Tibial artery (tissue), 4 donors: ENCODE measurements around the gene TLNRD1.

Experiments
- DNase-seq, 2 donors: peaks; one replicate each; pipeline ENCODE4 v3.0.0-alpha.2; 2019
- H3K27ac ChIP-seq, 2 donors: fragments of 200-600 bp; sonication (generic) in 1 of 2; 1 replicate in 1 of 2; 2 replicates in 1 of 2; pipeline ENCODE4 v1.5.1; 2018 to 2019; ENCODE audit warnings: mild to moderate bottlenecking in 1 of 2
- H3K27me3 ChIP-seq, 2 donors: fragments of 200-600 bp; sonication (generic) in 1 of 2; one replicate each; pipeline versions ENCODE4 v1.5.1 to v1.6.0; 2016 to 2019
- H3K36me3 ChIP-seq, 3 donors: fragments of 200-600 bp; sonication (generic) in 2 of 3; one replicate each; pipeline ENCODE4 v1.5.1; 2016 to 2019; ENCODE audit warnings: mild to moderate bottlenecking in 2 of 3
- H3K4me1 ChIP-seq, 4 donors: fragments of 200-600 bp; sonication (generic) in 2 of 4; 1 replicate in 3 of 4; 2 replicates in 1 of 4; pipeline ENCODE4 v1.5.1; 2016 to 2019
- H3K4me3 ChIP-seq, 2 donors: fragments of 200-600 bp; sonication (generic) in 1 of 2; 1 replicate in 1 of 2; 2 replicates in 1 of 2; pipeline ENCODE4 v1.5.1; 2018 to 2019; ENCODE audit warnings: mild to moderate bottlenecking in 2 of 2
- H3K9me3 ChIP-seq, 3 donors: fragments of 200-600 bp; sonication (generic) in 1 of 3; one replicate each; pipeline ENCODE4 v1.5.1; 2016 to 2019
- intact Hi-C: fragments of 100-400 bp; cut with DNase I; formaldehyde crosslinking; loops from one replicate; pipeline ENCODE4 v1.15.0; 2023; ENCODE audit warnings: low total_unique reads
- TF ChIP-seq, protein P1 (sequence below), 2 experiments: fragments of 200-600 bp in 1 of 2; fragments of 450-650 bp in 1 of 2; IDR thresholded peaks; one replicate each; pipeline ENCODE4 v1.5.1; 2017 to 2019; ENCODE audit warnings: antibody characterized with exemption in 2 of 2, mild to moderate bottlenecking in 1 of 2, moderate library complexity in 1 of 2

TLNRD1 gene

DNA sequence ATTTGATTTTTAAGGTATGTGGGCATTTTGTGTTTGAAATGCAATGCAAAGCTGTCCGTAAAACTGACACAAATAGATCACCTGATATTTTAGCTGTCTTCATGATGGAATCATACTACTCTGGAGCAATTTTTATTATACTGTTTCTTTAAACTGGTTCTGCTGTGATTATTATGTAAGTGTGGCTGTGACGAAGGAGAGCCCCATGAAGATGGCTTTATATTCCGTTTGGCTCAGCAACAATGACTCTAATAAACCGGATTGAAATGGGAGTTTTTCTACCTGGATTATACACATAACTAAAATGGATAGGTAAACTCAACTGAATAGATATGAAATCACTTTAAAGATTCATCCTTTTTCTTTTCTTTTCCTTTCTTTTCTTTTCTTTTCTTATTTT is 9.4 kb downstream of the TLNRD1 start:
- intact Hi-C loops: no loop called here
- H3K36me3 ChIP-seq: no peaks in the 10 kb centered on the region
- peaks cover 0 to 15% (median under 1%) of the 10 kb centered on the region in 4 donors for H3K4me1 ChIP-seq
- no peak for DNase-seq
- H3K27ac ChIP-seq: no peak overlapping the region
- no peaks in the 10 kb centered on the region for H3K9me3 ChIP-seq
- H3K4me3 ChIP-seq: no peak overlapping the region
- TF ChIP-seq, protein P1, sequence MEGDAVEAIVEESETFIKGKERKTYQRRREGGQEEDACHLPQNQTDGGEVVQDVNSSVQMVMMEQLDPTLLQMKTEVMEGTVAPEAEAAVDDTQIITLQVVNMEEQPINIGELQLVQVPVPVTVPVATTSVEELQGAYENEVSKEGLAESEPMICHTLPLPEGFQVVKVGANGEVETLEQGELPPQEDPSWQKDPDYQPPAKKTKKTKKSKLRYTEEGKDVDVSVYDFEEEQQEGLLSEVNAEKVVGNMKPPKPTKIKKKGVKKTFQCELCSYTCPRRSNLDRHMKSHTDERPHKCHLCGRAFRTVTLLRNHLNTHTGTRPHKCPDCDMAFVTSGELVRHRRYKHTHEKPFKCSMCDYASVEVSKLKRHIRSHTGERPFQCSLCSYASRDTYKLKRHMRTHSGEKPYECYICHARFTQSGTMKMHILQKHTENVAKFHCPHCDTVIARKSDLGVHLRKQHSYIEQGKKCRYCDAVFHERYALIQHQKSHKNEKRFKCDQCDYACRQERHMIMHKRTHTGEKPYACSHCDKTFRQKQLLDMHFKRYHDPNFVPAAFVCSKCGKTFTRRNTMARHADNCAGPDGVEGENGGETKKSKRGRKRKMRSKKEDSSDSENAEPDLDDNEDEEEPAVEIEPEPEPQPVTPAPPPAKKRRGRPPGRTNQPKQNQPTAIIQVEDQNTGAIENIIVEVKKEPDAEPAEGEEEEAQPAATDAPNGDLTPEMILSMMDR (IDR thresholded peaks at IDR 0.05): no peak
- H3K27me3 ChIP-seq: no peaks in the 10 kb centered on the region

DNA sequence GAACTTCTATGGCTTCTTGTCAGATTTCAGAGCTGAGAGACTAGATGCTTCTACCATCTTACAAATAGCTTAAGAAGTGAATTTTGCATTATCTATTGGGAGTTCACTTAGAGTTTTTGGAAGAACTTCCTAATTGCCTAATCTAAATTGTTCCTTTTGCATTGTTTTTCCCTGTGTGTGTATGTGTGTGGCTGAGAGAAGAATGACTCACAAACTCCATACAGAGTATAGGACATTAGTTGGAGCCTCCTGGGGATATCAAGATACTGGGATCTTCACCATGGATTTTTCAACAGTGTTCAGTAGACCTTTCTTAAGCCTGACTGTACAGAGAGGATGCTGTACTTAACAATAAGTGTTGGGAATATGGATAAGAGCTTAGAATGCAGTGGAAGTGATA is 10.9 kb downstream of the TLNRD1 start:
- Histone ChIP-seq H3K27me3 (no peaks in the 10 kb centered on the region), H3K27ac (no peak overlapping the region), H3K4me1 (peaks cover 0 to 16% (median 0%) of the 10 kb centered on the region in 4 donors), H3K4me3 (no peak overlapping the region), H3K9me3 (no peaks in the 10 kb centered on the region), H3K36me3 (no peaks in the 10 kb centered on the region)
- DNase-seq: no peak
- TF ChIP-seq, protein P1 (IDR thresholded peaks at IDR 0.05): no peak
- intact Hi-C loops: no loop called here

DNA sequence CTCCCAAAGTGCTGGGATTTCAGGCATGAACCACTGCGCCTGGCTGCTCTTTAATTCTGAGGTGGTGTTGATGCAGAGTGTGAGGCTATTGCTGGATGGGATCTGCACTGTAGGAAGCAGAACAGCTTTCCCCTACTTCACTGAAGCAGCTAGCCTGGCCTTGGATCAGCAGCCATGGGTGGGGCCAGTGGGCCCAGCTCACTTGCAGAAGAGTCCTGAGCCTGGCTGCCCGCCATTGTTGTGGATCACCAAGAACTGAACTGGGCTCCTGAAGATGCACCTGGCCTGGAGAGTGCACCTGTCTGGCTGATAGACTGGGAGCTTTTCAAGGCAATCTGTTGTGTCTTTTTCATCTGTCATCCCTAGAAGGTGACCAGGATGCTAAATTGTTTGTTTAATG is 11.9 kb downstream of the TLNRD1 start:
- H3K27ac ChIP-seq: no peak overlapping the region
- H3K36me3 ChIP-seq: no peaks in the 10 kb centered on the region
- intact Hi-C loops: no loop called here
- no peaks in the 10 kb centered on the region for H3K9me3 ChIP-seq
- H3K4me1 ChIP-seq: peaks cover 0 to 16% (median 0%) of the 10 kb centered on the region in 4 donors
- no peak for DNase-seq
- H3K27me3 ChIP-seq: no peaks in the 10 kb centered on the region
- TF ChIP-seq, protein P1 (IDR thresholded peaks at IDR 0.05): no peak
- no peak overlapping the region for H3K4me3 ChIP-seq

DNA sequence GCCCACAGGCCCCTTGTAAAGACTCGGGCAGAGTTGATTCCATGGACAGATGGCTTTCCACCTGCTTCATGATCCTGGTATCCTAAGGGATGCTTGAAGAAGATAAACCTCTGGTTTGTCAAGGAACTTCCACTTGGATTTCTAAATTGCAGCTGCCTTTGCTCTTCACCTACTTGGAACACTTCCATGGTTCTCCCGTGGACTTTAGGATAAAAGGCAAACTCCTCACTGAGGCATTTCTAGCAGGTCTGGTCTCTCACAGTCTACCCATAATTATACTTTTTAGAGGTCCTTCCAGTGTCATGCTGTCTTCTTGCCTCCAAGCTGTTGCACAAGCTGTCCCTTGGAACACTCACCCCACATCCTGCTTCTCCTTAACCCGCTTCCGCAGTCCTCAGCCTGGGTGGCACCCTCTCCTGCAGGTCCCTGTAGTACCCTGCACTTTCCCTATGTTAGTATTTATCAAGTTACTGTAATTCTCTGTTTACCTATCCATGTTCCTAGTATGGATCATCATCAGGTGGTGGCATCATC is 12.7 kb downstream of the TLNRD1 start:
- no peak overlapping the region for H3K27ac ChIP-seq
- TF ChIP-seq, protein P1 (IDR thresholded peaks at IDR 0.05): no peak
- H3K27me3 ChIP-seq: no peaks in the 10 kb centered on the region
- H3K9me3 ChIP-seq: no peaks in the 10 kb centered on the region
- no peak for DNase-seq
- H3K36me3 ChIP-seq: no peaks in the 10 kb centered on the region
- intact Hi-C loops: no loop called here
- H3K4me3 ChIP-seq: no peak overlapping the region
- H3K4me1 ChIP-seq: peaks cover 0 to 16% (median 0%) of the 10 kb centered on the region in 4 donors

DNA sequence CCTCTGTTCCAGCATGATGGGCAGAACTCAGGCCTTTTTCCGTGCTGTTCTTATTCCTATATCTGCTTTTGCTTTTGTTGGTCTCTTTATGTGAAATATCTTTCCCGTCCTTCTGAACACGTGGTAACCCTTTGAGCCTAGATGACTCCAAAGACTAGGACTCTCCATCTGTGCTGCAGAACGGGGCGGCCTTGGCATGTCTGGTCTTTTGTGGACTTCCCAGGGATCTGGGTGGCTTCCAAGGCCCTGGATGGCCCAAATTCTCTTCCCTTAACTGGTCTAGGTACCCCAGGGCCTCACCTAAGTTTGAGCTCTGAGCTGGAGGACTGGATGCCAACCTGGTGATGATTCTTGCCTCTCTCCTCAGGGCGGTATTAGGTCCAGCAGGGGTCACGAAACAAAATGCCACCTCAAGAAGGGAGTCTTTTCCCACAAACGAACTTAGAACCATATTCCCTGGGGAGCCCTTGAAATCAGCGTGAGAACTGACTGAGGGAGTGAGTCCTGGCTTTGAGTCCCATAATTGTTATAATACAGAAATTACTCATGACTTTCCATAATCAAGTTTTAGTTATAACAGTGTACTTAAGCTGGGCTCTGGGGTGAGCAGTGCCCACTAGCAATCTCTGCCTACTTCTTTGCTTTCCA is 13.8 kb downstream of the TLNRD1 start:
- no peaks in the 10 kb centered on the region for H3K27me3 ChIP-seq
- H3K9me3 ChIP-seq: no peaks in the 10 kb centered on the region
- H3K36me3 ChIP-seq: no peaks in the 10 kb centered on the region
- TF ChIP-seq, protein P1 (IDR thresholded peaks at IDR 0.05): no peak
- intact Hi-C loops: no loop called here
- DNase-seq: no peak
- no peak overlapping the region for H3K27ac ChIP-seq
- peaks cover 0 to 16% (median 0%) of the 10 kb centered on the region in 4 donors for H3K4me1 ChIP-seq
- no peak overlapping the region for H3K4me3 ChIP-seq
